ENCODE results near the gene RFFL.

Gene RFFL

DNA sequence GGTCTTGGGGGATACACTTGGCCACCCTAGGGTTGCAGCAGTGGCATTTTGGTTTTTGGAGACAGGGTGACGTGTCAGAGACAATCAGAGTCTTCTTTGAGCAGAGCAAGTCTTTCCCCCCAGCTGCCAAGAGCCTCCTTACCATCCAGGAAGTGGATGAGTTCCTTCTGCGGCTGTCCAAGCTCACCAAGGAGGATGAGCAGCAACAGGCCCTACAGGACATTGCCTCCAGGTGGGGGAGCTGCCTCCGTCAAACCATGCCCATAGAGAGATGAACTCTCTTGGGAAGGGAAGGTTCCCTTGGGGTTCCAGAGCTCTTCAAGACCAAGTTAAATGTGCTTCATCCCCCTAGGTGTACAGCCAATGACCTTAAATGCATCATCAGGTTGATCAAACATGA lies 71.9 kb downstream of the RFFL start:
- H3K4me3 ChIP-seq (replicated peaks; ENCODE audit: low read depth, low read length) = no peak overlapping the region
- DNase-seq (ENCODE audit: extremely low read depth, low read depth) = no peak
- TF ChIP-seq, protein P1, sequence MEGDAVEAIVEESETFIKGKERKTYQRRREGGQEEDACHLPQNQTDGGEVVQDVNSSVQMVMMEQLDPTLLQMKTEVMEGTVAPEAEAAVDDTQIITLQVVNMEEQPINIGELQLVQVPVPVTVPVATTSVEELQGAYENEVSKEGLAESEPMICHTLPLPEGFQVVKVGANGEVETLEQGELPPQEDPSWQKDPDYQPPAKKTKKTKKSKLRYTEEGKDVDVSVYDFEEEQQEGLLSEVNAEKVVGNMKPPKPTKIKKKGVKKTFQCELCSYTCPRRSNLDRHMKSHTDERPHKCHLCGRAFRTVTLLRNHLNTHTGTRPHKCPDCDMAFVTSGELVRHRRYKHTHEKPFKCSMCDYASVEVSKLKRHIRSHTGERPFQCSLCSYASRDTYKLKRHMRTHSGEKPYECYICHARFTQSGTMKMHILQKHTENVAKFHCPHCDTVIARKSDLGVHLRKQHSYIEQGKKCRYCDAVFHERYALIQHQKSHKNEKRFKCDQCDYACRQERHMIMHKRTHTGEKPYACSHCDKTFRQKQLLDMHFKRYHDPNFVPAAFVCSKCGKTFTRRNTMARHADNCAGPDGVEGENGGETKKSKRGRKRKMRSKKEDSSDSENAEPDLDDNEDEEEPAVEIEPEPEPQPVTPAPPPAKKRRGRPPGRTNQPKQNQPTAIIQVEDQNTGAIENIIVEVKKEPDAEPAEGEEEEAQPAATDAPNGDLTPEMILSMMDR (IDR thresholded peaks at IDR 0.05; ENCODE audit: low read depth, low read length, missing control alignments) = no peak

DNA sequence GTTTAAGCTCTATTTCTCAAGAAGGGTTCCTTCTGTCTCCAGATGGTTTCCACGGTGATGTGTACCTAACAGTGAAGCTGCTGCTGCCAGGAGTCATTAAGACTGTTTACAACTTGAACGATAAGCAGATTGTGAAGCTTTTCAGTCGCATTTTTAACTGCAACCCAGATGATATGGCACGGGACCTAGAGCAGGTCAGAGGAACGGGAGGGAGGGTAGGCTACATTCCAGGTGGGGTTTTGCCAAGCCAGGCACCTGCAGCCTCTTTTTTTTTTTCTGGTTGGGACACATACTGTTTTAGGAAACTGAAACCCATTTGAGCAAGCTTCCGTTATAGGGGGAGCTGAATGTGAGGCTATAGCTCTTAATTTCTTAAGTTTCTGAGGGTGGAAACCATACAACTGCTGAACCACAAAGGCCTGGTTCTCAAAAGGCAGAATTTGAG lies 72.6 kb downstream of the RFFL start:
- DNase-seq (ENCODE audit: extremely low read depth, low read depth) = no peak
- no peak overlapping the region for H3K4me3 ChIP-seq (replicated peaks; ENCODE audit: low read depth, low read length)
- TF ChIP-seq, protein P1 (IDR thresholded peaks at IDR 0.05; ENCODE audit: low read depth, low read length, missing control alignments) = no peak

DNA sequence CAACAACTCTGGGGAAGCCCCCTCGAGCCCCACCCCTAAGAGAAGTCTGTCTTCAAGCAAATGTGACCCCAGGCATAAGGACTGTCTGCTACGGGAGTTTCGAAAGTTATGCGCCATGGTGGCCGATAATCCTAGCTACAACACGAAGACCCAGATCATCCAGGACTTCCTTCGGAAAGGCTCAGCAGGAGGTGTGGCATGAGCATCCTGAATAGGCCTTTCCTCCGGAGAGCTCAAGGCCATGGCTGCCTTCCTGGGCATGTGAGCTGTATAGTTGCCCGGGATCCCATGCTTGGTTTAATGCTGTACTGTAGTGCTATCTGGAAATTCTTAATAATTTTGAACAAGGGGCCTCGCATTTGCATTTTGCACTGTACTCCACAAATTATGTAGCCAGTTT lies 74.0 kb downstream of the RFFL start:
- H3K4me3 ChIP-seq (replicated peaks; ENCODE audit: low read depth, low read length) = no peak overlapping the region
- TF ChIP-seq, protein P1 (IDR thresholded peaks at IDR 0.05; ENCODE audit: low read depth, low read length, missing control alignments) = no peak
- DNase-seq (ENCODE audit: extremely low read depth, low read depth) = no peak

DNA sequence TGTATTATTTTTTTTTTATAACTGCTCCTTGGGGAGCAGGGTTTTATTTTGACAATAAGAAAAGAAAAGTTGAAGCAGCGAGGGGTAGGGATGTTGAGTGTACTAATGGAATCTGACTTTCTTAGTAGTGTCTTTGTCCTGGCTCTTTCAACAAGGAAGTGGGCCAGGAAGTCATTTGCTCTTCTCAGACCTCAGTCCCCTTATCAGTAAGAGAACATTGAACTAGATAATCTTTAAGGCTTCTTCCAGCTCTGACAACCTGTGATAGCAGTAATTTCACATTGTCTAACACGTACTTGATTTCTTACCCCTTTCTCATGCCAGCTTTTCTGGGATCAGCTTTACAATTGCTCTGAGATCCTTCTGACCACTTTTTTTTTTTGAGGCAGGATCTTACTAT lies 74.9 kb downstream of the RFFL start:
- TF ChIP-seq, protein P1 (IDR thresholded peaks at IDR 0.05; ENCODE audit: low read depth, low read length, missing control alignments) = no peak
- no peak overlapping the region for H3K4me3 ChIP-seq (replicated peaks; ENCODE audit: low read depth, low read length)
- no peak for DNase-seq (ENCODE audit: extremely low read depth, low read depth)

DNA sequence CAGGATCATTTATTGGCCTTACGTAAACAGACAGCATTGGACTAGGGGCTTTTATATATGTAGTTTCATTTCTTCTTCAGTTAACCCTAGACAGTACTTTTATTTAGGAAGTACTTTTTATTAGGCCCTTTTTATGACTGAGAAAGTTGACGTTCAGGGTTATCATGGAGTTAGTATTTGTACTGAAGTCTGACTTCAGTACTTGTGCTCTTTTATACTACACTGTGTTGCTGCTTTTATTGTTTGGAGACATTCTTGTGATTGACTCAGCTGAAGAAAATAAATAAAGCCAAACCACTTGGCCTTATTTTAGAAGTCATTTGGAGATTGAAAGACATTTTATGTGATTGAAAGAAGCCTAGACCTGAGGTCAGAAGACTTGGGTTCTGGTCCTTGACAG lies 76.3 kb downstream of the RFFL start:
- TF ChIP-seq, protein P1 (IDR thresholded peaks at IDR 0.05; ENCODE audit: low read depth, low read length, missing control alignments) = no peak
- no peak for DNase-seq (ENCODE audit: extremely low read depth, low read depth)
- H3K4me3 ChIP-seq (replicated peaks; ENCODE audit: low read depth, low read length) = no peak overlapping the region

DNA sequence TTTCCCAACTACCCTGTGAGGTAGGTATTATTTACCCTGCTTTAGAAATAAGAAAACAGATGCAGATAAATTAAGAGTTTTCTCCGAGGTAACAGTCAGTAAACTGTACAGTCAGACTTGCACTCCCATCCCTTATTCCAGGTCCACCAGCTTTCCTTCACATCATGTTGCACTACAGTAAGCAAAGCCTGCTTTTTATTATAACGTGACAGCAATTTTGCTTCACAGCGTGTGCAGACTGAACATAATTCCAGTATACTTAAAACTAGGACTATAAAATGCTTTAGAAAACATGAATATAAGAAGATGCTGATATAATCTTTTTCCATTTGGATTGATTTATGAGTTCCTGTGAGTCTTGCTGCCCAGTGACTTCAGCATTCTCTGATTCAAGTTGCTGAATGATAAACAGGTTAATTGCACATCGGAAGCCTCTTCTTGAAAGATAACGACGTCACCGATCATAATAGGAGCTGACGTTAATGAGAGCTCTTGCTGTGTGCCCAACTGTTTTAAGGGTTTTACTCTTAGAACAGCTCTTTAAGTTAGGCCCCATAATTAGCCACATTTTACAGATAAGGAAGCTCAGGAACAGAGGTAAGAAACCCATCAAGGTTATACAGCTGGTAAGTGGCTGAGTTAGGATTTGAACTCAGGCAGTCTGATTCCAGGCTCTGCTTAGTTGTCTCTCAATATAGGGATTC lies 81.8 kb downstream of the RFFL start:
- DNase-seq (ENCODE audit: extremely low read depth, low read depth) = no peak
- H3K4me3 ChIP-seq (replicated peaks; ENCODE audit: low read depth, low read length) = peak overlapping the region; percentile 84
- TF ChIP-seq, protein P1 (IDR thresholded peaks at IDR 0.05; ENCODE audit: low read depth, low read length, missing control alignments) = no peak

Data from HFF-Myc (cell line).